SK-N-SH treated with all-trans-retinoic acid at 6 μM for 48 hours (cell line): ENCODE measurements around the gene ZC3H12C.

ENCODE experiments used
- ATAC-seq: fragments of 200-7000 bp; cut with Tn5 transposase; 3 replicates; pipeline ENCODE4 v1.9.1; 2020; ENCODE audit warnings: mild to moderate bottlenecking, moderate library complexity
- BACH2 ChIP-seq: fragments of 250-450 bp; sonication (Bioruptor Pico); IDR thresholded peaks from 2 replicates; pipeline ENCODE4 v1.9.0; 2021; ENCODE audit warnings: mild to moderate bottlenecking, borderline replicate concordance
- CSDC2 ChIP-seq: fragments of 250-450 bp; sonication (Bioruptor Pico); IDR thresholded peaks from 2 replicates; pipeline ENCODE4 v1.5.0; 2020; ENCODE audit warnings: mild to moderate bottlenecking, moderate library complexity
- CSRNP3 ChIP-seq: fragments of 250-450 bp; sonication (Bioruptor Pico); IDR thresholded peaks from 2 replicates; pipeline ENCODE4 v1.5.1; 2021; ENCODE audit warnings: mild to moderate bottlenecking, moderate library complexity
- ESRRG ChIP-seq: fragments of 250-450 bp; sonication (Bioruptor Pico); IDR thresholded peaks from 2 replicates; pipeline ENCODE4 v1.6.1; 2021; ENCODE audit warnings: mild to moderate bottlenecking
- ISL1 ChIP-seq: fragments of 250-450 bp; sonication (Bioruptor Pico); IDR thresholded peaks from 2 replicates; pipeline ENCODE4 v2.1.2; 2022; ENCODE audit warnings: mild to moderate bottlenecking, moderate library complexity
- PATZ1 ChIP-seq: fragments of 250-450 bp; sonication (Bioruptor Pico); IDR thresholded peaks from 2 replicates; pipeline ENCODE4 v1.8.0; 2020; ENCODE audit warnings: mild to moderate bottlenecking, moderate library complexity, borderline replicate concordance
- PPARA ChIP-seq: fragments of 250-450 bp; sonication (Bioruptor Pico); IDR thresholded peaks from 2 replicates; pipeline ENCODE4 v1.5.0; 2020; ENCODE audit warnings: mild to moderate bottlenecking, borderline replicate concordance
- RARB ChIP-seq: fragments of 250-450 bp; sonication (Bioruptor Pico); IDR thresholded peaks from 2 replicates; pipeline ENCODE4 v1.8.0; 2021; ENCODE audit warnings: mild to moderate bottlenecking, moderate library complexity
- SNAI2 ChIP-seq: fragments of 250-450 bp; sonication (Bioruptor Pico); IDR thresholded peaks from 2 replicates; pipeline ENCODE4 v1.5.0; 2020; ENCODE audit warnings: mild to moderate bottlenecking, moderate library complexity
- TCF4 ChIP-seq: fragments of 250-450 bp; sonication (Bioruptor Pico); IDR thresholded peaks from 2 replicates; pipeline ENCODE4 v1.8.0; 2021; ENCODE audit warnings: mild to moderate bottlenecking, moderate library complexity, borderline replicate concordance
- TOX ChIP-seq: fragments of 250-450 bp; sonication (Bioruptor Pico); IDR thresholded peaks from 2 replicates; pipeline ENCODE4 v1.8.0; 2021; ENCODE audit warnings: mild to moderate bottlenecking, moderate library complexity, borderline replicate concordance
- TSHZ2 ChIP-seq: fragments of 250-450 bp; sonication (Bioruptor Pico); IDR thresholded peaks from 2 replicates; pipeline ENCODE4 v1.5.0; 2020; ENCODE audit warnings: mild to moderate bottlenecking, moderate library complexity
- ZC3H10 ChIP-seq: fragments of 250-450 bp; sonication (Bioruptor Pico); IDR thresholded peaks from 2 replicates; pipeline ENCODE4 v1.5.1; 2021; ENCODE audit warnings: mild to moderate bottlenecking, moderate library complexity
- ZFP3 ChIP-seq: fragments of 250-450 bp; sonication (Bioruptor Pico); IDR thresholded peaks from 2 replicates; pipeline ENCODE4 v1.5.0; 2020; ENCODE audit warnings: mild to moderate bottlenecking, moderate library complexity
- ZFP30 ChIP-seq: fragments of 450-650 bp; formaldehyde crosslinking; IDR thresholded peaks from 2 replicates; pipeline ENCODE4 v1.5.0; 2022; ENCODE audit warnings: mild to moderate bottlenecking, moderate library complexity
- ZNF565 ChIP-seq: fragments of 450-650 bp; formaldehyde crosslinking; conservative IDR thresholded peaks from 2 replicates; pipeline ENCODE4 v1.5.0; 2020; ENCODE audit warnings: low read depth, mild to moderate bottlenecking, moderate library complexity
- ZNF70 ChIP-seq: fragments of 450-650 bp; formaldehyde crosslinking; IDR thresholded peaks from 2 replicates; pipeline ENCODE4 v1.5.0; 2020; ENCODE audit warnings: mild to moderate bottlenecking, moderate library complexity

Gene ZC3H12C

GRCh38 chr11:110087812-110088534 is 5.2 kb upstream of the ZC3H12C start:
- TF ChIP-seq CSDC2 (CRISPR knock-in tag): no peak

GRCh38 chr11:110088535-110089344 is 4.5 kb upstream of the ZC3H12C start:
- TF ChIP-seq CSDC2 (CRISPR knock-in tag): no peak
- no peak for TF ChIP-seq ISL1 (CRISPR knock-in tag)
- no peak for TF ChIP-seq TOX (CRISPR knock-in tag)
- TF ChIP-seq ESRRG (CRISPR knock-in tag): no peak
- TF ChIP-seq TSHZ2 (CRISPR knock-in tag): no peak
- no peak for TF ChIP-seq ZC3H10 (CRISPR knock-in tag)
- ATAC-seq: no peak

More at GRCh38 chr11:110087812-110088534, 5.2 kb upstream of the ZC3H12C start:
- no peak for ATAC-seq

GRCh38 chr11:110089617-110090282 is 3.4 kb upstream of the ZC3H12C start:
- no peak for ATAC-seq
- TF ChIP-seq RARB (CRISPR knock-in tag) (no peak), TOX (CRISPR knock-in tag) (no peak), PPARA (CRISPR knock-in tag) (no peak), ZFP3 (CRISPR knock-in tag) (no peak), TCF4 (no peak), PATZ1 (no peak), ZNF70 (CRISPR knock-in tag) (no peak), ISL1 (CRISPR knock-in tag) (no peak), ZFP30 (CRISPR knock-in tag) (no peak), SNAI2 (CRISPR knock-in tag) (no peak), BACH2 (no peak), ESRRG (CRISPR knock-in tag) (no peak), CSDC2 (CRISPR knock-in tag) (no peak), CSRNP3 (CRISPR knock-in tag) (no peak), ZNF565 (no peak), TSHZ2 (CRISPR knock-in tag) (no peak)
